ENCODE data around the gene KCNIP1.

DNA sequence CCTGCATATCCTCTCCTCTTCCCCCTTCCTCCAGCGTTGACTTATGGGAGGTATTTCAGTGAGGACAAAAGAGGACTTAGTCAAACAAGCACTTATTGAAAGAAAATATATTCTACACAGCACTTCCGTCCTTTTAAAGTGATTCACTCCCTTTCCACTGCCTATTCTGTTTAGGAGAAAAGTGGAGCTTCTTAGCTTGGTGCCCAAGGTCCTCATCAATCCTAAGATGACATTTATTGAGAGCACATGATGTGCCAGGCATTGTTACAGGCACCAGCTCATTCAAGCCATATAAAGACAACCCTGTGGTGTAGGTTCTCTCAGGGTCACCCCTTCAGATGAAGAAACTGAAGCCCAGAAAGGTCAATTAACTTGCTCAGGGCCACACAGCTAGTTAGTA, 95.9 kb downstream of the KCNIP1 start:
- TF ChIP-seq, protein P1, sequence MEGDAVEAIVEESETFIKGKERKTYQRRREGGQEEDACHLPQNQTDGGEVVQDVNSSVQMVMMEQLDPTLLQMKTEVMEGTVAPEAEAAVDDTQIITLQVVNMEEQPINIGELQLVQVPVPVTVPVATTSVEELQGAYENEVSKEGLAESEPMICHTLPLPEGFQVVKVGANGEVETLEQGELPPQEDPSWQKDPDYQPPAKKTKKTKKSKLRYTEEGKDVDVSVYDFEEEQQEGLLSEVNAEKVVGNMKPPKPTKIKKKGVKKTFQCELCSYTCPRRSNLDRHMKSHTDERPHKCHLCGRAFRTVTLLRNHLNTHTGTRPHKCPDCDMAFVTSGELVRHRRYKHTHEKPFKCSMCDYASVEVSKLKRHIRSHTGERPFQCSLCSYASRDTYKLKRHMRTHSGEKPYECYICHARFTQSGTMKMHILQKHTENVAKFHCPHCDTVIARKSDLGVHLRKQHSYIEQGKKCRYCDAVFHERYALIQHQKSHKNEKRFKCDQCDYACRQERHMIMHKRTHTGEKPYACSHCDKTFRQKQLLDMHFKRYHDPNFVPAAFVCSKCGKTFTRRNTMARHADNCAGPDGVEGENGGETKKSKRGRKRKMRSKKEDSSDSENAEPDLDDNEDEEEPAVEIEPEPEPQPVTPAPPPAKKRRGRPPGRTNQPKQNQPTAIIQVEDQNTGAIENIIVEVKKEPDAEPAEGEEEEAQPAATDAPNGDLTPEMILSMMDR (IDR thresholded peaks at IDR 0.05 in 8 of 11, conservative IDR thresholded peaks at IDR 0.05 in 3 of 11) = no peak
- no peak for TF ChIP-seq POLR2AphosphoS5 (IDR thresholded peaks at IDR 0.05)
